HFFc6 (cell line): ENCODE measurements around the gene IL2RA. TPM values are rescaled to one million over a fixed set of nuclear protein-coding genes. Genes with fewer than 3 reads are reported as not detected.

Experiments
- DNase-seq: peaks from one replicate; pipeline ENCODE4 v3.0.0-alpha.2; 2018
- H3K27ac Mint-ChIP-seq: 2 replicates; pipeline ENCODE4 v1.8.0; 2020; ENCODE audit warnings: mild to moderate bottlenecking, mixed read lengths
- H3K27me3 Mint-ChIP-seq: 2 replicates; pipeline ENCODE4 v1.8.0; 2021; ENCODE audit warnings: mild to moderate bottlenecking, moderate library complexity, mixed read lengths; ENCODE audit not compliant: insufficient read depth
- H3K36me3 Mint-ChIP-seq: 2 replicates; pipeline ENCODE4 v1.8.0; 2021; ENCODE audit warnings: low read depth, mixed read lengths
- H3K4me1 Mint-ChIP-seq: 2 replicates; pipeline ENCODE4 v1.8.0; 2020; ENCODE audit warnings: low read depth, mixed read lengths
- H3K4me3 Mint-ChIP-seq: 2 replicates; pipeline ENCODE4 v1.8.0; 2020; ENCODE audit warnings: mild to moderate bottlenecking, moderate library complexity, mixed read lengths
- H3K9me3 Mint-ChIP-seq: 2 replicates; pipeline ENCODE4 v1.8.0; 2020; ENCODE audit warnings: mild to moderate bottlenecking, mixed read lengths
- total RNA-seq, 6 experiments: library from RNA; stranded (reverse); fragmentation: NEBNext Ultra II Directional; extraction: Animal tissue kit (Norgen Biotek cat#: 25700); gene quantifications; 2 replicates in 1 of 6; 3 replicates in 5 of 6; pipeline ENCODE4 v1.2.3, GENCODE V29; 2021
- TF ChIP-seq, protein P1 (sequence below): fragments of 200-600 bp; sonication (generic); IDR thresholded peaks from 2 replicates; pipeline ENCODE4 v1.5.0; 2021; ENCODE audit warnings: antibody characterized with exemption, mild to moderate bottlenecking

The IL2RA gene
- total RNA-seq, 6 experiments from 2014 or later, result not detected

DNA sequence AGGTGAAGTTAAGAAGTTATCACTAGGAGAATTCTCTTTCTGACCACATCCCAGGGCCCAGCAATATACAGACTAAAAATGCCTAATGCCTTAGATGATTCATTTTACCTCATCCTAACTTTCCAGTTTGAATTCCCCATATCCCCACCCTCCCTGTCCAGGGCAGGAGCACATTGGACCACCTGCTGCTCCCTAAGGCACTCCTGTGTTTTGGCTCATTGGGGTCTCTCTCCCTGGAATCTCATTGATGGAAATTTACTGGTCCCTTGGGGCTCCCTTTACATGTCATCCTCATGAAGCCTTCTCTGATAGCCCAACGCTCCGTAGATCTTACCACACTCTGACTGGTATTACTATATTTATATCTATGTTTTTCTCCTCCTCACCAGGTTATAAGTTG lies 2.7 kb downstream of the IL2RA start:
- Mint-ChIP-seq H3K4me3 (no peak overlapping the region), H3K36me3 (no peaks in the 10 kb centered on the region), H3K27ac (no peak overlapping the region), H3K27me3 (peaks cover 29% of the 10 kb centered on the region), H3K4me1 (no peaks in the 10 kb centered on the region), H3K9me3 (no peaks in the 10 kb centered on the region)
- no peak for DNase-seq
- TF ChIP-seq, protein P1, sequence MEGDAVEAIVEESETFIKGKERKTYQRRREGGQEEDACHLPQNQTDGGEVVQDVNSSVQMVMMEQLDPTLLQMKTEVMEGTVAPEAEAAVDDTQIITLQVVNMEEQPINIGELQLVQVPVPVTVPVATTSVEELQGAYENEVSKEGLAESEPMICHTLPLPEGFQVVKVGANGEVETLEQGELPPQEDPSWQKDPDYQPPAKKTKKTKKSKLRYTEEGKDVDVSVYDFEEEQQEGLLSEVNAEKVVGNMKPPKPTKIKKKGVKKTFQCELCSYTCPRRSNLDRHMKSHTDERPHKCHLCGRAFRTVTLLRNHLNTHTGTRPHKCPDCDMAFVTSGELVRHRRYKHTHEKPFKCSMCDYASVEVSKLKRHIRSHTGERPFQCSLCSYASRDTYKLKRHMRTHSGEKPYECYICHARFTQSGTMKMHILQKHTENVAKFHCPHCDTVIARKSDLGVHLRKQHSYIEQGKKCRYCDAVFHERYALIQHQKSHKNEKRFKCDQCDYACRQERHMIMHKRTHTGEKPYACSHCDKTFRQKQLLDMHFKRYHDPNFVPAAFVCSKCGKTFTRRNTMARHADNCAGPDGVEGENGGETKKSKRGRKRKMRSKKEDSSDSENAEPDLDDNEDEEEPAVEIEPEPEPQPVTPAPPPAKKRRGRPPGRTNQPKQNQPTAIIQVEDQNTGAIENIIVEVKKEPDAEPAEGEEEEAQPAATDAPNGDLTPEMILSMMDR, result no peak

DNA sequence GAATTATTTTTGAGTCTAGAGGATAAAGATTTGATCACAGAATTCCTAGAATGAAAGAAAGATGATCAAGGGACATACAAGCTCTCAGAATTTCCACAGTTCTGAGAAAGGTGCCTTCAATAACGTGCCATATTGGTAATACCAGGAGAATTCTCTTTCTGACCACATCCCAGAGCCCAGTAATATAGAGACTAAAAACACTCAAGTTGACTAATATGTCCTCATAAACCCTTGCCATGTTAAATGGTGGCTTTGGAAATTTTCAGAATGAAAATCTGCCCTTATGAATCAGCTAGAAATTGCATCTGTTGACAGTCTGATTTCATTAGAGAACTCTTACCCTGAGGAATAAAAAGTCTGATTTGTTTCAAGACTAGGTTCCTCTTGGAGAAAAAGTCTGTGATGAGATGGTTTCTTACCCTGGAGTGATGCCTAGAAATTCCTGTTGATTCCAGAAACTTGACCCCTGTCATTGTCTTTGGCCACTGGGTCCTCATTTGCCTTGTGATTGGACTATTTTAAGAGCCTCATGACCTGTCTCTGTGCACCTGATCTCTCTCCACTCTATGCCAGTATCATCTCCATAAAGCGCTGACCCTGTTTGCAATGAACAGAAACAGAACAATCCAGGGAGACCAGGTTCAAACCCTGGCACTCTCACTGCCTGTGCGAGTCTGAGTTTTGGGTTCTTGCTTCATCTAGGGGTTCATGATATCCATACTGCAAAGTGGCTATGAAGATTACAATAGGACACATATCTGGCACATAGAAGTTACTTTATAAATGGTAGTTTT lies 3.3 kb downstream of the IL2RA start:
- TF ChIP-seq, protein P1, result no peak
- peaks cover 35% of the 10 kb centered on the region for H3K27me3 Mint-ChIP-seq
- H3K4me3 Mint-ChIP-seq, result no peak overlapping the region

DNA sequence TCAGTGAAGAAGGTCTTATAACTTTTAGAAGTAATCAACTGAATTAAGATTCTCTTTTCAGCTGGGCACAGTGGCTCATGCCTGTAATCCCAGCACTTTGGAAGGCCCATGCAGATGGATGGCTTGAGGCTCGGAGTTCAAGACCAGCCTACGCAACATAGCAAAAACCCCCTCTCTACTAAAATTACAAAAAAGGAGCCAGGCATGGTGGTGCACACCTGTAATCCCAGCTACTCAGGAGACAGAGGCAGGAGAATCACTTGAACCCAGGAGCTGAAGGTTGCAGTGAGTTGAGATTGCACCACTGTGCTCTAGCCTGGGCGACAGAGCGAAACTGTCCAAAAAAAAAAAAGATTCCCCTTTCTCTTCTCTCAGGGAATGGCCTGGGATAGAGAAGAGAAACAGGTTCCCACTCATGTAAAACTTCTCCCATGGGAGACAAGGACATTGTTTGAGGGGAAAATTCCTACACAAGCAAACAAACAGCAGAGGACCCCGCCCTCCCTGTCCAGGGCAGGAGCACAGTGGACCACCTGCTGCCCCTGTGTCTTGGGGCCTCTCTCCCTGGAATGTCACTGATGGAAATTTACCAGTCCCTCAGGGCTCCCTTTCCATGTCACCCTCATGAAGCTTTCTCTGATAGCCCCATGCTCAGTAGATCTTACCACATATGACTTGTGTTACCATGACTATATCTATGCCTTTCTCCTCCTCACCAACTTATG lies 5.6 kb downstream of the IL2RA start:
- Mint-ChIP-seq H3K36me3 (no peaks in the 10 kb centered on the region), H3K4me3 (no peak overlapping the region), H3K27me3 (peaks cover 34% of the 10 kb centered on the region), H3K4me1 (no peaks in the 10 kb centered on the region), H3K27ac (no peak overlapping the region), H3K9me3 (no peaks in the 10 kb centered on the region)
- DNase-seq, result no peak
- TF ChIP-seq, protein P1, result no peak

More for the DNA sequence above, 3.3 kb downstream of the IL2RA start:
- DNase-seq, result no peak
- no peaks in the 10 kb centered on the region for H3K36me3 Mint-ChIP-seq
- no peaks in the 10 kb centered on the region for H3K9me3 Mint-ChIP-seq
- H3K4me1 Mint-ChIP-seq, result no peaks in the 10 kb centered on the region
- no peak overlapping the region for H3K27ac Mint-ChIP-seq

DNA sequence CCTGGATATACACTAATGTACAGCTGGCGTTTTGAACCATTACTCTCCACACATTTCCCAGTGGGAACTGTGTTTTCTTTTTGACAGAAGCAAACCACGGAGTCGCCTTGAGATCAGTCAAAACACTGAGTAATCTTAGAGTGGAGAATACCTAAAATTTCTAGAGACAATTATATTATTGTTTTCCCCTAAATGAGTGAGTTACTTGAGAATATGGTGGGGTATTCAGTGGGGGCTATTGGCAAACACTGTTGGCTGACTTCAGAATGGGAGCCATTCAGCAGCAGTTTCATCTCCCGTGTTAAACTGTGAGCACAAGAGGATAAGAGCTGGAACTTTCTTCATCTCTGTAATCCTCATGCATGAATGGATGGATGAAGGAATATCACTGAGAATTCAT lies 6.2 kb downstream of the IL2RA start:
- no peak for DNase-seq
- H3K27me3 Mint-ChIP-seq, result peaks cover 32% of the 10 kb centered on the region
- no peak overlapping the region for H3K27ac Mint-ChIP-seq
- H3K4me3 Mint-ChIP-seq, result no peak overlapping the region
- H3K4me1 Mint-ChIP-seq, result peaks cover 4% of the 10 kb centered on the region
- H3K36me3 Mint-ChIP-seq, result no peaks in the 10 kb centered on the region
- H3K9me3 Mint-ChIP-seq, result no peaks in the 10 kb centered on the region
- TF ChIP-seq, protein P1, result no peak

DNA sequence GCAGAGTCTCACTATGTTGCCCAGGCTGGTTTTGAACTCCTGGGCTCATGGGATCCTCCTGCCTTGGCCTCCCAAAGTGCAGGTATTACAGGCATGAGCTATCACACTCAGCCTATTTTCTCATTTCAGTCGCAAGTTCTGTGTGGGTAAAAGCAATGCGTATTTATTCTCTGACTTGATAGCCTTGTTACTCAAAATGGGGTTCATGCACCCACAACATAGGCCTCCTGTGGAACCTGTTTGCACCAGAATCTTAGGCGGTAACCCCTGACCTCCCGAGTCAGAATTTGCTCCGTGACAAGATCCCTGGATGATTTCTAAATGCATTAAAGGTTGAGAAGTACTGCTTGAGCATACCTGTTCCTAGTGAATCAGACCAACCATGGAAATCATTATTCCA lies 7.3 kb downstream of the IL2RA start:
- H3K27ac Mint-ChIP-seq, result no peak overlapping the region
- H3K4me3 Mint-ChIP-seq, result no peak overlapping the region
- no peaks in the 10 kb centered on the region for H3K9me3 Mint-ChIP-seq
- TF ChIP-seq, protein P1, result no peak
- peaks cover 32% of the 10 kb centered on the region for H3K27me3 Mint-ChIP-seq
- H3K4me1 Mint-ChIP-seq, result peaks cover 10% of the 10 kb centered on the region
- no peak for DNase-seq
- H3K36me3 Mint-ChIP-seq, result no peaks in the 10 kb centered on the region
